Astrocyte (in vitro differentiated cells and primary cell): ENCODE measurements around the gene FHAD1. TPM values are rescaled to one million over a fixed set of nuclear protein-coding genes. Genes with fewer than 3 reads are reported as not detected.

ENCODE experiments used
- DNase-seq: peaks from one replicate; pipeline ENCODE4 v3.0.0-alpha.2; 2010; ENCODE audit warnings: low read depth
- FAIRE-seq: peaks from 2 replicates; lab custom pipeline; 2011; peaks lifted over from hg19 to GRCh38; lab: Jason Lieb, UNC
- H2AFZ ChIP-seq: 2 replicates; pipeline ENCODE4 v1.6.0; 2012; ENCODE audit warnings: low read depth, low read length, inconsistent platforms
- H3K27ac ChIP-seq: 2 replicates; pipeline ENCODE4 v1.5.1; 2011; ENCODE audit warnings: low read depth, low read length, inconsistent platforms
- H3K27me3 ChIP-seq: 2 replicates; pipeline ENCODE4 v1.6.0; 2011; ENCODE audit warnings: low read length, inconsistent platforms; ENCODE audit not compliant: insufficient read depth
- H3K36me3 ChIP-seq: 2 replicates; pipeline ENCODE4 v1.5.1; 2011; ENCODE audit warnings: low read length, inconsistent platforms; ENCODE audit not compliant: insufficient read depth
- H3K4me1 ChIP-seq: 2 replicates; pipeline ENCODE4 v1.5.1; 2011; ENCODE audit warnings: low read length, inconsistent platforms; ENCODE audit not compliant: insufficient read depth
- H3K4me2 ChIP-seq: 2 replicates; pipeline ENCODE4 v1.6.0; 2012; ENCODE audit warnings: low read length, inconsistent platforms
- H3K4me3 ChIP-seq: 2 replicates; pipeline ENCODE4 v1.5.1; 2011; ENCODE audit warnings: low read depth, mild to moderate bottlenecking, low read length, inconsistent platforms; ENCODE audit not compliant: insufficient read depth
- H3K79me2 ChIP-seq: 2 replicates; pipeline ENCODE4 v1.6.0; 2012; ENCODE audit warnings: mild to moderate bottlenecking, low read length, inconsistent platforms; ENCODE audit not compliant: insufficient read depth
- H3K9ac ChIP-seq: 2 replicates; pipeline ENCODE4 v1.6.0; 2012; ENCODE audit warnings: mild to moderate bottlenecking, low read length, inconsistent platforms
- H3K9me3 ChIP-seq: 2 replicates; pipeline ENCODE4 v1.5.1; 2012; ENCODE audit warnings: low read depth, mild to moderate bottlenecking, low read length, inconsistent platforms; ENCODE audit not compliant: insufficient read depth
- H4K20me1 ChIP-seq: 2 replicates; pipeline ENCODE4 v1.6.0; 2012; ENCODE audit warnings: low read length, inconsistent platforms; ENCODE audit not compliant: insufficient read depth
- H3K27ac Mint-ChIP-seq: one replicate; pipeline ENCODE4 v1.8.0; 2021; ENCODE audit warnings: mild to moderate bottlenecking, mixed read lengths; ENCODE audit not compliant: unreplicated experiment
- H3K27me3 Mint-ChIP-seq: one replicate; pipeline ENCODE4 v1.8.0; 2021; ENCODE audit warnings: low read depth, mixed read lengths; ENCODE audit not compliant: unreplicated experiment
- H3K36me3 Mint-ChIP-seq: one replicate; pipeline ENCODE4 v1.8.0; 2021; ENCODE audit warnings: low read depth, mixed read lengths; ENCODE audit not compliant: unreplicated experiment
- H3K4me1 Mint-ChIP-seq: one replicate; pipeline ENCODE4 v1.8.0; 2021; ENCODE audit warnings: low read depth, mixed read lengths; ENCODE audit not compliant: unreplicated experiment
- H3K4me3 Mint-ChIP-seq: one replicate; pipeline ENCODE4 v1.8.0; 2021; ENCODE audit warnings: mild to moderate bottlenecking, moderate library complexity, mixed read lengths; ENCODE audit not compliant: unreplicated experiment
- H3K9me3 Mint-ChIP-seq: one replicate; pipeline ENCODE4 v1.8.0; 2021; ENCODE audit warnings: mild to moderate bottlenecking, mixed read lengths; ENCODE audit not compliant: unreplicated experiment
- EZH2 ChIP-seq: IDR thresholded peaks from 2 replicates; pipeline ENCODE4 v1.6.1; 2012; ENCODE audit warnings: mild to moderate bottlenecking, low read length, inconsistent platforms; ENCODE audit not compliant: insufficient read depth
- total RNA-seq: library from RNA; stranded (reverse); gene quantifications from 2 replicates; pipeline ENCODE4 v1.2.1, GENCODE V29; 2021
- TF ChIP-seq, protein P1 (sequence below): IDR thresholded peaks from 2 replicates; pipeline ENCODE4 v1.5.1; 2011; ENCODE audit warnings: low read depth, mild to moderate bottlenecking, inconsistent platforms, low read length, moderate library complexity; ENCODE audit not compliant: insufficient read depth

FHAD1 gene
- total RNA-seq, 1 donor from 2014 or later = 0.25 TPM

- no peaks in the 10 kb centered on the region for H3K36me3 Mint-ChIP-seq
- DNase-seq (no peak), FAIRE-seq (no peak)
- H3K27me3 ChIP-seq = peaks cover 5% of the 10 kb centered on the region
- no peaks in the 10 kb centered on the region for H3K36me3 ChIP-seq
- no peak overlapping the region for H3K27ac Mint-ChIP-seq
- peaks cover 19% of the 10 kb centered on the region for H3K9me3 Mint-ChIP-seq
- H3K9me3 ChIP-seq = peaks cover 5% of the 10 kb centered on the region
- H2AFZ ChIP-seq = no peak overlapping the region
- no peaks in the 10 kb centered on the region for H3K4me1 ChIP-seq
- H4K20me1 ChIP-seq = no peaks in the 10 kb centered on the region
- no peak overlapping the region for H3K4me3 ChIP-seq
- TF ChIP-seq, protein P1, sequence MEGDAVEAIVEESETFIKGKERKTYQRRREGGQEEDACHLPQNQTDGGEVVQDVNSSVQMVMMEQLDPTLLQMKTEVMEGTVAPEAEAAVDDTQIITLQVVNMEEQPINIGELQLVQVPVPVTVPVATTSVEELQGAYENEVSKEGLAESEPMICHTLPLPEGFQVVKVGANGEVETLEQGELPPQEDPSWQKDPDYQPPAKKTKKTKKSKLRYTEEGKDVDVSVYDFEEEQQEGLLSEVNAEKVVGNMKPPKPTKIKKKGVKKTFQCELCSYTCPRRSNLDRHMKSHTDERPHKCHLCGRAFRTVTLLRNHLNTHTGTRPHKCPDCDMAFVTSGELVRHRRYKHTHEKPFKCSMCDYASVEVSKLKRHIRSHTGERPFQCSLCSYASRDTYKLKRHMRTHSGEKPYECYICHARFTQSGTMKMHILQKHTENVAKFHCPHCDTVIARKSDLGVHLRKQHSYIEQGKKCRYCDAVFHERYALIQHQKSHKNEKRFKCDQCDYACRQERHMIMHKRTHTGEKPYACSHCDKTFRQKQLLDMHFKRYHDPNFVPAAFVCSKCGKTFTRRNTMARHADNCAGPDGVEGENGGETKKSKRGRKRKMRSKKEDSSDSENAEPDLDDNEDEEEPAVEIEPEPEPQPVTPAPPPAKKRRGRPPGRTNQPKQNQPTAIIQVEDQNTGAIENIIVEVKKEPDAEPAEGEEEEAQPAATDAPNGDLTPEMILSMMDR = no peak
- TF ChIP-seq EZH2 = no peak
- no peaks in the 10 kb centered on the region for H3K79me2 ChIP-seq
- H3K4me3 Mint-ChIP-seq = no peak overlapping the region
- no peak overlapping the region for H3K4me2 ChIP-seq
- H3K9ac ChIP-seq = no peak overlapping the region
- no peaks in the 10 kb centered on the region for H3K4me1 Mint-ChIP-seq
- no peak overlapping the region for H3K27ac ChIP-seq
- peaks cover 18% of the 10 kb centered on the region for H3K27me3 Mint-ChIP-seq
These were observed 68.8 kb downstream of the FHAD1 start for GRCh38 chr1:15315815-15316214.

DNA sequence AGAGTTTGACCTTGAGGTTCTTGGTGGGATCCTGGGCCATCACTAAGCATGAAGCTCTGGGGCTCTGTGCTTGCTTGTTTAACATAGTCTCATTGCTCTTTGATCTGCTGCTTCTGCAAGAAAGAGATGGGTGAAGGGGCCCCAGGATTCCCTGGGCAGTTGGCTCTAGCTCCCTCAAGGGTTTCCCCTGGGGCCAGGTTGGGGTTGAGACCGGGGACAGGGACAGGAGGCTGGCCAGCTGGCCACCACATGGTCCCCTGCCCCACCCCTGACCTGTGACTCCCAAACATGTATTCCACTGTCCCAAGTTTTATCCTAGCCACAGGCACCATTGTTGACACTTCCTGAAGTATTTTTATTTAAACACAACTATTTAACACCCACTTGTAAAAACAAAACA lies 69.5 kb downstream of the FHAD1 start:
- Histone ChIP-seq H3K27ac (no peak overlapping the region), H3K79me2 (no peaks in the 10 kb centered on the region), H3K4me1 (no peaks in the 10 kb centered on the region), H2AFZ (no peak overlapping the region), H3K27me3 (peaks cover 5% of the 10 kb centered on the region), H3K9me3 (peaks cover 5% of the 10 kb centered on the region), H3K9ac (no peak overlapping the region), H3K36me3 (no peaks in the 10 kb centered on the region), H3K4me2 (no peak overlapping the region), H3K4me3 (no peak overlapping the region), H4K20me1 (no peaks in the 10 kb centered on the region)
- Mint-ChIP-seq H3K36me3 (no peaks in the 10 kb centered on the region), H3K9me3 (peaks cover 14% of the 10 kb centered on the region), H3K27me3 (peaks cover 18% of the 10 kb centered on the region), H3K27ac (no peak overlapping the region), H3K4me1 (no peaks in the 10 kb centered on the region), H3K4me3 (no peak overlapping the region)
- TF ChIP-seq, protein P1 = no peak
- no peak for TF ChIP-seq EZH2
- DNase-seq (no peak), FAIRE-seq (no peak)

DNA sequence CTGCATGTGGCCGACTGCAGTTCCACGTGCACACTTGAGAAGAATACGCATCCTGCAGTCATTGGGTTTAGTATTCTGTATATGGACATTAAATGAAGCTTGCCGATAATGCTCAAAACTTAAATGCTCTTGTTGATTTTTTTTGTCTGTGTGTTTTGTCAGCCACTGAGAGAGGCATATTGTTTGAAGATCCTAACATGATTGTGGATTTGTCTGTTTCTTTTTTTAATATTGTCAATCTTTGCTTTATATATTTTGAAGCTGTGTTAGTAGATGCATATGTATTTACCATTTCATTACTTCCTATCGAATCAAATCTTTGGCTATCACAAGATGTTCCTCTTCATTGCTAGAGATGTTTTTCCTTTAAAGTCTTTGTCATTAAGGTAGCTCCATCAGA lies 73.2 kb downstream of the FHAD1 start:
- H3K9me3 Mint-ChIP-seq = peaks cover 8% of the 10 kb centered on the region
- DNase-seq (no peak), FAIRE-seq (no peak)
- H3K4me3 Mint-ChIP-seq = no peak overlapping the region
- Histone ChIP-seq H2AFZ (no peak overlapping the region), H3K79me2 (no peaks in the 10 kb centered on the region), H3K4me2 (no peak overlapping the region), H3K9me3 (no peaks in the 10 kb centered on the region), H3K27me3 (peaks cover 5% of the 10 kb centered on the region), H3K4me1 (peaks cover 4% of the 10 kb centered on the region), H3K36me3 (no peaks in the 10 kb centered on the region), H4K20me1 (no peaks in the 10 kb centered on the region), H3K9ac (no peak overlapping the region), H3K27ac (no peak overlapping the region), H3K4me3 (no peak overlapping the region)
- TF ChIP-seq, protein P1 = no peak
- TF ChIP-seq EZH2 = no peak
- no peak overlapping the region for H3K27ac Mint-ChIP-seq
- no peaks in the 10 kb centered on the region for H3K36me3 Mint-ChIP-seq
- peaks cover 11% of the 10 kb centered on the region for H3K4me1 Mint-ChIP-seq
- peaks cover 19% of the 10 kb centered on the region for H3K27me3 Mint-ChIP-seq
